Measurements from ENCODE around the gene STK17B. TPM values are rescaled to one million over a fixed set of nuclear protein-coding genes. Genes with fewer than 3 reads are reported as not detected.

Gene STK17B
- total RNA-seq, 2 experiments from 2014 or later: 141 to 143 TPM

GRCh38 chr2:196155575-196155974 lies 15.8 kb downstream of the STK17B start:
- H3K4me1 Mint-ChIP-seq (ENCODE audit: low read depth): peaks cover 84% of the 10 kb centered on the region
- H3K36me3 Mint-ChIP-seq (ENCODE audit: low read depth): peaks cover 73% of the 10 kb centered on the region
- no peak for DNase-seq
- H3K27me3 Mint-ChIP-seq (ENCODE audit: low read depth): no peaks in the 10 kb centered on the region
- no peaks in the 10 kb centered on the region for H3K9me3 Mint-ChIP-seq
- intact Hi-C loops (cut with micrococcal nuclease): loop anchor here (5.0 kb wide), 1 partner anchor 1057 kb away; no protein-coding TSS in a partner anchor
- CTCF ChIA-PET: no interaction called here
- peak overlapping the region; percentile 96 for H3K27ac Mint-ChIP-seq
- H3K4me3 Mint-ChIP-seq: peak overlapping the region; percentile 36

- H3K27me3 Mint-ChIP-seq (ENCODE audit: low read depth): no peaks in the 10 kb centered on the region
- H3K4me1 Mint-ChIP-seq (ENCODE audit: low read depth): peaks cover 92% of the 10 kb centered on the region
- CTCF ChIA-PET: interaction anchor here (0.5 to 1.2 kb wide), 5 partner anchors 9 to 184 kb away, joined by 3 to 4 read pairs (median 3); no protein-coding TSS in a partner anchor
- H3K4me3 Mint-ChIP-seq: peak overlapping the region; percentile 39
- peak overlapping the region; percentile 79 for H3K27ac Mint-ChIP-seq
- peaks cover 77% of the 10 kb centered on the region for H3K36me3 Mint-ChIP-seq (ENCODE audit: low read depth)
- H3K9me3 Mint-ChIP-seq: no peaks in the 10 kb centered on the region
- no peak for DNase-seq
- intact Hi-C loops (cut with micrococcal nuclease): loop anchor here (5.0 kb wide), 1 partner anchor 76 kb away; no protein-coding TSS in a partner anchor
Observed at GRCh38 chr2:196153480-196153879, 17.9 kb downstream of the STK17B start.

GRCh38 chr2:196149948-196150347 lies 21.4 kb downstream of the STK17B start:
- peaks cover 75% of the 10 kb centered on the region for H3K36me3 Mint-ChIP-seq (ENCODE audit: low read depth)
- H3K4me1 Mint-ChIP-seq (ENCODE audit: low read depth): peaks cover 89% of the 10 kb centered on the region
- intact Hi-C loops (cut with micrococcal nuclease): loop anchor here (1.0 to 5.0 kb wide), 3 partner anchors 10 to 73 kb away; no protein-coding TSS in a partner anchor
- H3K4me3 Mint-ChIP-seq: peak overlapping the region; percentile 36
- H3K9me3 Mint-ChIP-seq: no peaks in the 10 kb centered on the region
- H3K27ac Mint-ChIP-seq: peak overlapping the region; percentile 91
- CTCF ChIA-PET: interaction anchor here (0.8 to 2.0 kb wide), 5 partner anchors 8 to 88 kb away, joined by 3 to 9 read pairs (median 3); no protein-coding TSS in a partner anchor
- no peaks in the 10 kb centered on the region for H3K27me3 Mint-ChIP-seq (ENCODE audit: low read depth)
- no peak for DNase-seq

GRCh38 chr2:196148736-196149135 lies 22.6 kb downstream of the STK17B start:
- no peaks in the 10 kb centered on the region for H3K27me3 Mint-ChIP-seq (ENCODE audit: low read depth)
- no peaks in the 10 kb centered on the region for H3K9me3 Mint-ChIP-seq
- H3K27ac Mint-ChIP-seq: peak overlapping the region; percentile 91
- DNase-seq: no peak
- CTCF ChIA-PET: interaction anchor here (0.6 to 2.0 kb wide), 8 partner anchors 9 to 188 kb away, joined by 3 to 9 read pairs (median 4); no protein-coding TSS in a partner anchor
- peaks cover 89% of the 10 kb centered on the region for H3K4me1 Mint-ChIP-seq (ENCODE audit: low read depth)
- H3K4me3 Mint-ChIP-seq: peak overlapping the region; percentile 6
- H3K36me3 Mint-ChIP-seq (ENCODE audit: low read depth): peaks cover 73% of the 10 kb centered on the region
- intact Hi-C loops (cut with micrococcal nuclease): no loop called here

- Mint-ChIP-seq H3K4me1 (ENCODE audit: low read depth) (peaks cover 81% of the 10 kb centered on the region), H3K27me3 (ENCODE audit: low read depth) (no peaks in the 10 kb centered on the region), H3K9me3 (no peaks in the 10 kb centered on the region), H3K4me3 (no peak overlapping the region), H3K27ac (peak overlapping the region; percentile 89), H3K36me3 (ENCODE audit: low read depth) (peaks cover 80% of the 10 kb centered on the region)
- CTCF ChIA-PET: interaction anchor here (1.2 to 1.6 kb wide), 2 partner anchors 11 to 15 kb away, joined by 3 read pairs; no protein-coding TSS in a partner anchor
- DNase-seq: no peak
- intact Hi-C loops (cut with micrococcal nuclease): no loop called here
Observed at GRCh38 chr2:196145256-196145655, 26.1 kb downstream of the STK17B start.

- Mint-ChIP-seq H3K9me3 (no peaks in the 10 kb centered on the region), H3K4me3 (no peak overlapping the region), H3K27ac (peak overlapping the region; percentile 89), H3K4me1 (ENCODE audit: low read depth) (peaks cover 77% of the 10 kb centered on the region), H3K36me3 (ENCODE audit: low read depth) (peaks cover 80% of the 10 kb centered on the region), H3K27me3 (ENCODE audit: low read depth) (no peaks in the 10 kb centered on the region)
- CTCF ChIA-PET: interaction anchor here (0.6 to 1.6 kb wide), 6 partner anchors 9 to 158 kb away, joined by 3 to 5 read pairs (median 3); no protein-coding TSS in a partner anchor
- intact Hi-C loops (cut with micrococcal nuclease): loop anchor here (5.0 kb wide), 1 partner anchor 607 kb away; no protein-coding TSS in a partner anchor
- DNase-seq: peak; percentile 32
Observed at GRCh38 chr2:196144513-196145126, 26.8 kb downstream of the STK17B start.

- Mint-ChIP-seq H3K9me3 (no peaks in the 10 kb centered on the region), H3K4me3 (peak overlapping the region; percentile 29), H3K27me3 (ENCODE audit: low read depth) (no peaks in the 10 kb centered on the region), H3K27ac (peak overlapping the region; percentile 89), H3K4me1 (ENCODE audit: low read depth) (peaks cover 70% of the 10 kb centered on the region), H3K36me3 (ENCODE audit: low read depth) (peaks cover 77% of the 10 kb centered on the region)
- no peak for DNase-seq
- intact Hi-C loops (cut with micrococcal nuclease): loop anchor here (1.0 to 5.0 kb wide), 4 partner anchors 17 to 606 kb away; no protein-coding TSS in a partner anchor
- CTCF ChIA-PET: interaction anchor here (0.6 to 1.3 kb wide), 7 partner anchors 10 to 135 kb away, joined by 3 to 4 read pairs (median 3); no protein-coding TSS in a partner anchor
Observed at GRCh38 chr2:196143730-196144131, 27.6 kb downstream of the STK17B start.

- Mint-ChIP-seq H3K4me1 (ENCODE audit: low read depth) (peaks cover 70% of the 10 kb centered on the region), H3K36me3 (ENCODE audit: low read depth) (peaks cover 81% of the 10 kb centered on the region), H3K4me3 (no peak overlapping the region), H3K27ac (peak overlapping the region; percentile 89), H3K27me3 (ENCODE audit: low read depth) (no peaks in the 10 kb centered on the region), H3K9me3 (no peaks in the 10 kb centered on the region)
- no peak for DNase-seq
- CTCF ChIA-PET: interaction anchor here (0.6 to 1.6 kb wide), 3 partner anchors 20 to 136 kb away, joined by 3 to 4 read pairs (median 4); no protein-coding TSS in a partner anchor
- intact Hi-C loops (cut with micrococcal nuclease): loop anchor here (1.0 to 5.0 kb wide), 4 partner anchors 17 to 606 kb away; no protein-coding TSS in a partner anchor
Observed at GRCh38 chr2:196142825-196143224, 28.6 kb downstream of the STK17B start.

- intact Hi-C loops (cut with micrococcal nuclease): loop anchor here (5.0 kb wide), 1 partner anchor 603 kb away; no protein-coding TSS in a partner anchor
- CTCF ChIA-PET: interaction anchor here (0.6 kb wide), 2 partner anchors 63 to 1900 kb away, joined by 4 read pairs; no protein-coding TSS in a partner anchor
Observed at GRCh38 chr2:196140213-196140612, 31.2 kb downstream of the STK17B start.

GRCh38 chr2:196137271-196137670 lies 34.1 kb downstream of the STK17B start:
- CTCF ChIA-PET: interaction anchor here (1.1 kb wide), 2 partner anchors 69 to 95 kb away, joined by 3 to 4 read pairs; partner anchors contain the start of gene DNAH7
- DNase-seq: no peak
- peaks cover 32% of the 10 kb centered on the region for H3K4me1 Mint-ChIP-seq (ENCODE audit: low read depth)
- H3K27me3 Mint-ChIP-seq (ENCODE audit: low read depth): no peaks in the 10 kb centered on the region
- peaks cover 26% of the 10 kb centered on the region for H3K9me3 Mint-ChIP-seq
- peak overlapping the region; percentile 57 for H3K27ac Mint-ChIP-seq
- intact Hi-C loops (cut with micrococcal nuclease): loop anchor here (10.0 kb wide), 1 partner anchor 618 kb away; no protein-coding TSS in a partner anchor
- no peak overlapping the region for H3K4me3 Mint-ChIP-seq
- H3K36me3 Mint-ChIP-seq (ENCODE audit: low read depth): peaks cover 86% of the 10 kb centered on the region

More at GRCh38 chr2:196140213-196140612, 31.2 kb downstream of the STK17B start:
- peak overlapping the region; percentile 66 for H3K27ac Mint-ChIP-seq
- H3K4me1 Mint-ChIP-seq (ENCODE audit: low read depth): peaks cover 54% of the 10 kb centered on the region
- H3K4me3 Mint-ChIP-seq: no peak overlapping the region
- no peaks in the 10 kb centered on the region for H3K27me3 Mint-ChIP-seq (ENCODE audit: low read depth)
- peaks cover 6% of the 10 kb centered on the region for H3K9me3 Mint-ChIP-seq
- H3K36me3 Mint-ChIP-seq (ENCODE audit: low read depth): peaks cover 87% of the 10 kb centered on the region
- DNase-seq: no peak

GRCh38 chr2:196136151-196136550 lies 35.2 kb downstream of the STK17B start:
- peak overlapping the region; percentile 53 for H3K27ac Mint-ChIP-seq
- CTCF ChIA-PET: interaction anchor here (1.4 kb wide), 1 partner anchor 201 kb away, joined by 4 read pairs; no protein-coding TSS in a partner anchor
- DNase-seq: no peak
- intact Hi-C loops (cut with micrococcal nuclease): loop anchor here (10.0 kb wide), 1 partner anchor 619 kb away; no protein-coding TSS in a partner anchor
- H3K4me1 Mint-ChIP-seq (ENCODE audit: low read depth): peaks cover 33% of the 10 kb centered on the region
- peaks cover 37% of the 10 kb centered on the region for H3K9me3 Mint-ChIP-seq
- H3K36me3 Mint-ChIP-seq (ENCODE audit: low read depth): peaks cover 87% of the 10 kb centered on the region
- H3K4me3 Mint-ChIP-seq: no peak overlapping the region
- no peaks in the 10 kb centered on the region for H3K27me3 Mint-ChIP-seq (ENCODE audit: low read depth)
